Measurements from ENCODE around the gene EMD. TPM values are rescaled to one million over a fixed set of nuclear protein-coding genes. Genes with fewer than 3 reads are reported as not detected.

EMD gene
- total and polyA plus RNA-seq, 2 donors (not counting 1 experiment from before 2014, with no cell fraction given), result 81.7 to 132 TPM

GRCh38 chrX:154371789-154372300 lies 7.2 kb upstream of the EMD start:
- Histone ChIP-seq H3K9me3 (ENCODE audit: control extremely low read depth in 1 of 3, control insufficient read depth in 2 of 3, insufficient read depth in 1 of 3, low read length in 2 of 3) (no peaks in the 10 kb centered on the region), H3K4me2 (replicated peaks; ENCODE audit: low read depth, low read length, poor library complexity, severe bottlenecking) (peak overlapping the region; percentile 80), H3K27me3 (replicated peaks in 1 of 4; ENCODE audit: control extremely low read depth in 1 of 4, control insufficient read depth in 3 of 4, insufficient read depth in 4 of 4, low read length in 3 of 4) (no peaks in the 10 kb centered on the region), H2AFZ (ENCODE audit: insufficient read depth, low read depth, low read length, poor library complexity, severe bottlenecking) (peak overlapping the region; percentile 49), H3K79me2 (ENCODE audit: control insufficient read depth, insufficient read depth, low read length) (peaks cover 37% of the 10 kb centered on the region), H3K4me1 (ENCODE audit: control insufficient read depth in 2 of 2, insufficient read depth in 2 of 2, low read length in 2 of 2) (peaks cover 32 to 54% of the 10 kb centered on the region in 2 donors), H3K27ac (ENCODE audit: low read length in 2 of 2) (peak overlapping the region; percentile 55 to 60), H3K36me3 (replicated peaks in 1 of 2; ENCODE audit: control extremely low read depth in 1 of 2, control insufficient read depth in 1 of 2, extremely low read depth in 1 of 2, insufficient read depth in 2 of 2, low read length in 1 of 2) (peaks cover 0 to 12% of the 10 kb centered on the region in 2 experiments), H3K9ac (ENCODE audit: low read length) (peak overlapping the region; percentile 53), H4K20me1 (ENCODE audit: control insufficient read depth, insufficient read depth, low read length, poor library complexity, severe bottlenecking) (peaks cover 7% of the 10 kb centered on the region), H3K4me3 (ENCODE audit: control extremely low read depth in 1 of 5, extremely low read depth in 1 of 5, insufficient read depth in 1 of 5, low read depth in 2 of 5, low read length in 4 of 5) (peak overlapping the region in 4 of 5 experiments; percentile 46 to 56 (median 52))
- ChIA-PET CTCF (no interaction called here), POLR2A (interaction anchor here (0.7 to 1.1 kb wide), 2 partner anchors 7 to 69 kb away, joined by 3 to 8 read pairs; partner anchors contain the start of gene EMD)
- WGBS (ENCODE audit: insufficient coverage), result 7% methylated on average over 31 of the region's 43 CpGs
- intact Hi-C loops (cut with micrococcal nuclease), result loop anchor here (1.0 to 10.0 kb wide), 4 partner anchors 7 to 445 kb away; partner anchors contain the start of genes ARHGAP4, EMD, FAM3A and MECP2
- Mint-ChIP-seq H3K27ac (no peak overlapping the region), H3K27me3 (no peaks in the 10 kb centered on the region), H3K4me1 (peaks cover 26% of the 10 kb centered on the region), H3K9me3 (ENCODE audit: insufficient read depth) (no peaks in the 10 kb centered on the region), H3K4me3 (peak overlapping the region; percentile 77)
- DNase-seq (no peak), ATAC-seq (ENCODE audit: low read depth) (no peak)
- TF ChIP-seq CTCF (IDR thresholded peaks at IDR 0.05), result no peak

GRCh38 chrX:154372612-154373022 lies 6.5 kb upstream of the EMD start:
- no peak overlapping the region for H3K27ac ChIP-seq (ENCODE audit: low read length in 2 of 2)
- intact Hi-C loops (cut with micrococcal nuclease), result loop anchor here (5.0 to 10.0 kb wide), 2 partner anchors 145 to 278 kb away; partner anchors contain the start of genes FAM3A and MECP2
- H3K36me3 ChIP-seq (replicated peaks in 1 of 2; ENCODE audit: control extremely low read depth in 1 of 2, control insufficient read depth in 1 of 2, extremely low read depth in 1 of 2, insufficient read depth in 2 of 2, low read length in 1 of 2), result peaks cover 0 to 4% of the 10 kb centered on the region in 2 experiments
- no peaks in the 10 kb centered on the region for H3K27me3 ChIP-seq (replicated peaks in 1 of 4; ENCODE audit: control extremely low read depth in 1 of 4, control insufficient read depth in 3 of 4, insufficient read depth in 4 of 4, low read length in 3 of 4)
- peaks cover 5% of the 10 kb centered on the region for H4K20me1 ChIP-seq (ENCODE audit: control insufficient read depth, insufficient read depth, low read length, poor library complexity, severe bottlenecking)
- ChIA-PET POLR2A (interaction anchor here (0.7 kb wide), 2 partner anchors 69 to 154 kb away, joined by 3 read pairs; no protein-coding TSS in a partner anchor), CTCF (interaction anchor here (0.8 to 3.2 kb wide), 11 partner anchors 7 to 231 kb away, joined by 3 to 45 read pairs (median 4); partner anchors contain the start of genes ATP6AP1 and RPL10)
- H3K27me3 Mint-ChIP-seq, result no peaks in the 10 kb centered on the region
- TF ChIP-seq CTCF (IDR thresholded peaks at IDR 0.05), result no peak
- H3K9ac ChIP-seq (ENCODE audit: low read length), result no peak overlapping the region
- peak overlapping the region; percentile 77 for H3K4me3 Mint-ChIP-seq
- H3K9me3 ChIP-seq (ENCODE audit: control extremely low read depth in 1 of 3, control insufficient read depth in 2 of 3, insufficient read depth in 1 of 3, low read length in 2 of 3), result no peaks in the 10 kb centered on the region
- no CpG with 5 or more reads among the region's 5 CpGs for WGBS (ENCODE audit: insufficient coverage)
- peaks cover 30% of the 10 kb centered on the region for H3K4me1 Mint-ChIP-seq
- DNase-seq, result no peak
- no peak overlapping the region for H3K4me3 ChIP-seq (ENCODE audit: control extremely low read depth in 1 of 5, extremely low read depth in 1 of 5, insufficient read depth in 1 of 5, low read depth in 2 of 5, low read length in 4 of 5)
- H3K79me2 ChIP-seq (ENCODE audit: control insufficient read depth, insufficient read depth, low read length), result peaks cover 30% of the 10 kb centered on the region
- H2AFZ ChIP-seq (ENCODE audit: insufficient read depth, low read depth, low read length, poor library complexity, severe bottlenecking), result no peak overlapping the region
- no peak for ATAC-seq (ENCODE audit: low read depth)
- H3K4me1 ChIP-seq (ENCODE audit: control insufficient read depth in 2 of 2, insufficient read depth in 2 of 2, low read length in 2 of 2), result peaks cover 31 to 52% of the 10 kb centered on the region in 2 donors
- H3K9me3 Mint-ChIP-seq (ENCODE audit: insufficient read depth), result no peaks in the 10 kb centered on the region
- H3K4me2 ChIP-seq (replicated peaks; ENCODE audit: low read depth, low read length, poor library complexity, severe bottlenecking), result peak overlapping the region; percentile 80
- no peak overlapping the region for H3K27ac Mint-ChIP-seq

All from B cell (primary cell).